GM21737 (cell line): ENCODE results near the gene KRT38.
"Not testable (repeated sequence)": the region's sequence is repeated elsewhere in the genome, so short reads cannot be mapped to it uniquely, and the experiment has no call there.

Source experiments
- ATAC-seq: cut with Tn5 transposase; IDR thresholded peaks from one replicate; pipeline ENCODE4 v1.9.1; 2021; ENCODE audit warnings: mild to moderate bottlenecking, moderate library complexity; ENCODE audit not compliant: unreplicated experiment

Gene KRT38

DNA sequence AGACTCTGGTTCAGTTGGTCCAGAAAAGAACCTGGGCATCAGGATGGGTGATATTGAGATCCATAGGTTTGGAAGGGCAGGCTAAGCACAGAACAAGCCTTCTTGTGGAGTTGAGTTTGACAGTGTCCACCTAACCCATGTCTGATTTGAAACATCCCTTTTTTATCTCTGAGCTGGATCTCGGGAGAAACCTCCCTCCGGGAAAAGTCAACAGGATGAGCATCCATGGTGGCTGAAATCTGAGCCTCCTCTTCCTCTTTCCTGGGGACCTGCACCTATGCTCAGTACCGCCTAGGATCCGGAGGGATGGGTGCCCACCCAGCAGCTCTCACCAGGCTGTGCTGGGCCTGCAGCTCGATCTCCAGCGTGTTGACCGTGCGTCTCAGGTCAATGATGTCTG lies 23.0 kb upstream of the KRT38 start:
- ATAC-seq, result no peak

GRCh38 chr17:41462705-41463104 lies 21.9 kb upstream of the KRT38 start:
- no peak for ATAC-seq

- ATAC-seq, result no peak
Observed at GRCh38 chr17:41457676-41458075, 16.9 kb upstream of the KRT38 start.

- no peak for ATAC-seq
Observed at GRCh38 chr17:41456204-41456603, 15.4 kb upstream of the KRT38 start.

- no peak for ATAC-seq
Observed at GRCh38 chr17:41455236-41455635, 14.5 kb upstream of the KRT38 start.

GRCh38 chr17:41453066-41453465 lies 12.3 kb upstream of the KRT38 start:
- no peak for ATAC-seq

DNA sequence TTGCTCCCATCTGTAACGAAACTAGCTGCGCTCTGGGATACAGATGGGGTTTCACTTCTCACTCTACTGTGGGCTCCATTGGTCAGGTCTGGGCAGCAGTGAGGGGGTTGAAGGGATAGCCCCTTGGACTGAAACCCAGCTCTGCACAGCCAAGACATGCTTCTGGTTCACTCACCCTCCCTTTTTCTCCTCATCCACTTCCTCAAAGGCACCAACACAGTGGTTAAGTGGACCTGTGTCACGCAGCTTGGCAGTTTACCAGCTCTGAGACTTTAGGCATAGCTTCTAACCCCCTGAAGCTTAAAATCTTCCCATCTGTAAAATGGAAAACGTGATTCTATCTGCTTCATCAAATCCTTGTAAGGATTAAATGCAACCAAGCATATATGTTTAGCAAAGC lies 11.5 kb upstream of the KRT38 start:
- ATAC-seq, result no peak

- ATAC-seq, result no peak
Observed at GRCh38 chr17:41451154-41451728, 10.5 kb upstream of the KRT38 start.

GRCh38 chr17:41449008-41449407 lies 8.2 kb upstream of the KRT38 start:
- no peak for ATAC-seq

- ATAC-seq, result no peak
Observed at GRCh38 chr17:41448506-41448905, 7.7 kb upstream of the KRT38 start.

DNA sequence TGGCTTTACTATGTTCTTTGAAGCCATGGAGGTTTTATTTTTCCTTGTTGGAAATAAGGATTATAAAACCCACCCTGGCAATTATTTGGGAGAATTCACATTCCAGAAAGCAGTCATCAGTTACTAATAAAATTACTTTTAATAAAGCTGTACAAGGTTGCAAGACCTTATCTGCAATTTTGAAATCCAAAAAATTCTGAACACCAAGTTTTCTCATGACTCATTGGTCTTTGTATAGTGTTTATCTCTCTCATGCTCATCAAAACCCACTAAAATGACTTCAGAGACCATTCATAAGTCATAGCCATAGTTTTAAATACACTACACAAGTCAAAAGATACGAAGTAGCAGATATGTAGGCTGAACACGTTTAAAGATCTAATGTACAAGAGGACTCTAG lies 6.0 kb upstream of the KRT38 start:
- no peak for ATAC-seq

DNA sequence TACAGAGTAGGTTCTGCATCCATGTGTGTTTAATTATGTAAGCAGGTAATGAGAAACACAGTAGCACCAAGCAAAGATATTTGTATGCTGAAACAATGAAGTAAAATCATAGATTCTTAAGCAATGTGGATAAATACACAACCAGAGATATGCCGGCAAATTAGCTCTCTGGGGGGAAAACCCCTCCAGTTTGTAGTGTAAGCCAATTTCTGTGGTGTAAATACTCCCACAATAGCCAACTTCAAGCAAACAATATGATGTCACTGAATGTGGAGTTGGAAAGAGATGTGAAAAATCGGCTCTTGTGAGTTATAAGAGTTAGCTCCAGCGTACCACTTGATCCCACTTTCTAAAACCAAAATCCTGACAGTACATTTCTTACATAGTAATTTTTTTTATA lies 3.9 kb upstream of the KRT38 start:
- no peak for ATAC-seq

DNA sequence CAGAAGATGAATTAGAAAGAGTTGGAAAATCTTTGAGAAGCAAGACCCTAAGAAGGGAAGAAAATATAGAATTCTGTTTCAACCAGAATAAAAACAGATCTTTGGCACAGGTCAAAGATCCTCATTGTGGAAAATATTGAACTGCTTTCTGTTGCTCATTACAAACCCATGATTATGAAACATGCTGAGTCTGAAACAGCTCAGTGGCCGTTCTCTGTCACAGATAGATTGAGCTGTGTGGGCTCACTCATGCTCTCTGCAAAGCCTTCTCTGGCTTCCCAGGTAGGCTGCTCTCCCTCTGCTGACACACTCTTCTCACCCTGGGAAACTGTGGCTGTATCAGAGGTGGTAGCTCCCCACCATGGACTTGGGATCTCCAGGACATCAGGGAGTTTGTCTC lies 3.4 kb upstream of the KRT38 start:
- ATAC-seq, result no peak

DNA sequence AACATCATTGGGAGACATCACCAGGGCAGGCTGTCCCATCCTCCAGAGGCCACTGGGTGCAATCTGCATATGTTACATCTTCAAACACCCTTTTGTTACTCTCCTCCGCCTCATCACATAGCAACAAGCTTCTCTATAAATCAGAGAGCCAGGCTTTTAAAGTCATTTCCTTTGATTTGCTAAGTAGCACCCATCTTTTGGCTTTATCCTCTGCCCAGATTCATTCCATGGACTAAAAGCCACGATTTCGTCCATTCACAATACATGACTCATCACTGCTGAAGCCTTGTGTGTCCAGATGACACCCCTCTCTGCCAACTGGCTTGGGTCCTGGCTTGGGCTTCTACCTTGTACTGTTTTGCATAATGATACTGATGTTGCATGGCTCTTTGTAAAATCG lies 2.0 kb upstream of the KRT38 start:
- ATAC-seq, result no peak

- no peak for ATAC-seq
Observed at GRCh38 chr17:41439375-41439774, 1.4 kb downstream of the KRT38 start.

GRCh38 chr17:41437769-41438168 lies 3.0 kb downstream of the KRT38 start:
- no peak for ATAC-seq

DNA sequence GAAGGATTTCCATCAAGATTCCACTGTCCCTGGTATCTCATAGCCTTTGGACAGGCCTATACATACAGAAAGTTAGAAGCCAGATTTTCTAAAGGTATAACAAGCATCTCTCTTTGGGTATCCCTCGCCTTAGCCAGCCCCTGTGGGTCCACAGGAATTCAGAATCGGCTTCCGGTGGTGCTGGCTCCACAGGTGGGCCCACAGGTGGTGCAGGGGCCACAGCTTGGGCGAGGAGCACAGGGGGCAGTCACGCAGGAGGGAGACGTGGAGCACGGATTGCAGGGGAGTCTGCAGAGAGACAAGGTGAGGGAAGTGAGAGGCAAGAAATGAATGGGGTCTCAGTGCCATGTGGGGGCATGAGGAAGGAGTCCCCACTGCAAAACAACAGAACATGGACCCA lies 3.5 kb downstream of the KRT38 start:
- no peak for ATAC-seq

- ATAC-seq, result no peak
Observed at GRCh38 chr17:41434415-41434814, 6.4 kb downstream of the KRT38 start.

DNA sequence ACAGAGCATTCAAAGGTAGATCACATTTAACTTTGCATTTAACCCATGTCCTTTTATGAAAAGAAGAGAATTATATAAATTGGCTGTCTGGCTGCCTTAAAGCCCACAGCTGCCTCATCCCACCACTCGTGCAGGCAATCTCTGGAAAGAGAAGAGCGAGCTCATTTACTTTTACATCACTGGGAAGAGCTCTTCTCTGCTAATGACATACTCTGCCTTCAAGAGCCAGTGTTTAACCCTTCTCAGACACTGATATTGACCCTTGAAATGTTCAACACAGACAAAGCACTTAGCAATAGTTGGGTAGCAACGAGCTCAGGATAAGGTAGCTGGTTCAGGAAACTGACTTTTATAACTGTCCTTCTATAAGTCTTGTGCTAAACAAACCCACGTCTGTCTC lies 6.8 kb downstream of the KRT38 start:
- no peak for ATAC-seq

DNA sequence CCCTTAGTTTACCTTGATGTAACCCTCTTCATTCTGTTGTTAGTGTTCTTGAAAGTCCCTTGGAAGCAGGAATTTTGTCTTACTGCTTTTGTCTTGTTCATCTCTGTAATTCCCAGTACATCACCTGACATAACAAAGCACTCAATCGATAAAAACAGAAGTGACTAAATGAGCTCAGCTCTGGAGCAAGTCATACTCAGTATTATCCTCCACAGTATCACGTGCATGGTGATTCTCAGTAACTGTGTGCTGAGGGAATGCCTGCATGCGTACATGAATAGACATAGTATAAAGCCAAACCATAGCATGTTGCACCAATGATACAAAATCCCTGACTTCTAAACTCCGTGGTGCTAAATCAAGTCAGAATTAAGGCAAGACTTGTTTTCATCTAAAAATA lies 7.2 kb downstream of the KRT38 start:
- ATAC-seq, result no peak

- ATAC-seq, result not testable (repeated sequence)
Observed at GRCh38 chr17:41430376-41430775, 10.4 kb downstream of the KRT38 start.

- no peak for ATAC-seq
Observed at GRCh38 chr17:41429667-41430066, 11.1 kb downstream of the KRT38 start.

DNA sequence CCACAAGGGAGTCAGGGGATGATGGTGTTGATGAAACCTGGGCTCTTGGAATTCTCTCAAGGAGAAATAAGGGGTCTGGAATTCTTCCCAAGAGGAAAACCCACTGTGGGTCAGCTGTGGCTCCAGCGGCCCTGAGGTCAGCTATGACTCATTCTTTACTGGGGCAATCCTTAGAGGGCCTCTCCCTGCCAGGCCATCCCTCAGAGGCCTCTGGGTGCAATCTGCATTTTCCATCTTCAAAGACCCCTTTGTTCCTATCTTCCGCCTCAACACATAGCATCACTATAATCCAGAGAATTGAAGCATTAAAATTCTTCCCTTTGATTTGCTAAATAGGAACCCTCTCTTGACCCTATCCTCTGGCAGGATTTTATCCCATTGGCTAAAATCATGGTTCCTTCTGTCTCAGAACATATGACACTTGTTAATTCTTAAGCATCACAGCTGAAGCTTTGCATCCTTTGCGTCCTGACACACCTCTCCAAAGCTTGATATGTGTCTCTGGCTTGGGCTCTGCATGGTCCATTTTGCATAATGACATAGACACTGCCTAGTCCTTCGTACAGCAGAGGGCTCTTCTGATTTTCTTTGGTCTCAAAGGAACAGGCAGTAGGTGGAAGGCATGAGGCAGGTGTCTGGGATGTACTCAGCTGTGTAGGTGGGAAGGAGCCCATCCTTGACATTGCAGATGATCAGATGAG lies 12.0 kb downstream of the KRT38 start:
- no peak for ATAC-seq
